GM12878 (cell line): Measurements from ENCODE around the gene DLG2. TPM values are rescaled to one million over a fixed set of nuclear protein-coding genes. Genes with fewer than 3 reads are reported as not detected.

Source experiments
- ATAC-seq: fragments of 200-7000 bp; cut with Tn5 transposase; 3 replicates; pipeline ENCODE4 v1.9.1; 2020; ENCODE audit warnings: mild to moderate bottlenecking, moderate library complexity
- BruUV-seq: library from RNA; stranded (reverse); fragments of 400-500 nt; replicated peaks from 2 replicates; lab custom pipeline; 2021; lab: Mats Ljungman, UMichigan
- CTCF ChIA-PET: fragments of 300-600 bp; sonication (Branson Sonifier 250); formaldehyde crosslinking; extraction: SDS; loops from one replicate; lab custom pipeline; 2021; ENCODE audit warnings: inconsistent platforms; lab: Yijun Ruan, JAX
- POLR2A ChIA-PET: fragments of 350-600 bp; formaldehyde crosslinking; extraction: SDS; loops from one replicate; lab custom pipeline; 2021; ENCODE audit warnings: inconsistent platforms; lab: Charles Lee
- RAD21 ChIA-PET: fragments of 300-600 bp; sonication (Branson Sonifier 250); formaldehyde crosslinking; loops from one replicate; lab custom pipeline; 2023; ENCODE audit warnings: antibody characterized with exemption; ENCODE audit not compliant: unreplicated experiment; lab: Charles Lee
- SMC1A ChIA-PET: fragments of 300-600 bp; sonication (Branson Sonifier 250); formaldehyde crosslinking; loops from one replicate; lab custom pipeline; 2023; ENCODE audit not compliant: unreplicated experiment, uncharacterized antibody; lab: Charles Lee
- DNase-seq: peaks from one replicate; pipeline ENCODE4 v3.0.0-alpha.2; 2011; ENCODE audit warnings: low read depth, low spot score
- FAIRE-seq: peaks from 3 replicates; lab custom pipeline; 2011; peaks lifted over from hg19 to GRCh38; lab: Jason Lieb, UNC
- H2AFZ ChIP-seq: 2 replicates; pipeline ENCODE4 v1.6.0; 2011; ENCODE audit warnings: low read depth, low read length, control low read depth; ENCODE audit not compliant: control insufficient read depth
- H3K27ac ChIP-seq: 2 replicates; pipeline ENCODE4 v1.5.1; 2011; ENCODE audit warnings: control low read depth; ENCODE audit not compliant: control insufficient read depth, insufficient read depth
- H3K27me3 ChIP-seq, 2 experiments: replicated peaks in 1 of 2; 2 replicates each; pipeline versions ENCODE4 v1.6.0 to v1.6.1; 2011; ENCODE audit warnings: low read length in 1 of 2; ENCODE audit not compliant: control insufficient read depth in 2 of 2, insufficient read depth in 2 of 2
- H3K36me3 ChIP-seq, 2 experiments: 2 replicates each; pipeline ENCODE4 v1.5.1; 2011; ENCODE audit warnings: low read length in 1 of 2; ENCODE audit not compliant: control insufficient read depth in 2 of 2, insufficient read depth in 2 of 2
- H3K4me1 ChIP-seq: 2 replicates; pipeline ENCODE4 v1.6.1; 2011; ENCODE audit warnings: mild to moderate bottlenecking, low read length, moderate library complexity, mixed read lengths; ENCODE audit not compliant: control insufficient read depth, insufficient read depth
- H3K4me2 ChIP-seq: 2 replicates; pipeline ENCODE4 v1.6.0; 2011; ENCODE audit warnings: control low read depth; ENCODE audit not compliant: control insufficient read depth, insufficient read depth
- H3K4me3 ChIP-seq: fragments of 200-600 bp; sonication (generic); 2 replicates; pipeline ENCODE4 v1.5.1; 2016
- H3K79me2 ChIP-seq: 2 replicates; pipeline ENCODE4 v1.6.0; 2011; ENCODE audit warnings: low read length; ENCODE audit not compliant: control insufficient read depth, insufficient read depth
- H3K9ac ChIP-seq: 2 replicates; pipeline ENCODE4 v1.8.0; 2011; ENCODE audit warnings: low read length, control low read depth, mixed read lengths; ENCODE audit not compliant: control insufficient read depth, insufficient read depth
- H3K9me3 ChIP-seq: replicated peaks from 3 replicates; pipeline ENCODE4 v1.5.1; 2011; ENCODE audit warnings: mild to moderate bottlenecking, low read length; ENCODE audit not compliant: control insufficient read depth, insufficient read depth
- H4K20me1 ChIP-seq: 2 replicates; pipeline ENCODE4 v1.6.0; 2011; ENCODE audit not compliant: control insufficient read depth, insufficient read depth
- ASH2L ChIP-seq: fragments of 300-600, 200-600 bp; sonication (generic); IDR thresholded peaks from 2 replicates; pipeline ENCODE4 v1.6.1; 2017; ENCODE audit warnings: low read depth, mild to moderate bottlenecking, borderline replicate concordance
- CTCF ChIP-seq, 3 experiments: IDR thresholded peaks in 2 of 3; conservative IDR thresholded peaks in 1 of 3; 2 replicates each; pipeline ENCODE4 v1.5.1; 2011; ENCODE audit warnings: low read depth in 3 of 3, low read length in 3 of 3, mild to moderate bottlenecking in 3 of 3, control low read depth in 2 of 3, moderate library complexity in 2 of 3, inconsistent platforms in 1 of 3, mixed read lengths in 1 of 3; ENCODE audit not compliant: control insufficient read depth in 2 of 3, insufficient read depth in 1 of 3; ENCODE audit errors: extremely low read depth in 1 of 3
- ESRRA ChIP-seq: IDR thresholded peaks from 2 replicates; pipeline ENCODE4 v1.6.1; 2012; ENCODE audit warnings: mild to moderate bottlenecking, low read length, improper control_type of control experiment
- MAX ChIP-seq: IDR thresholded peaks from 2 replicates; pipeline ENCODE4 v1.6.1; 2012; ENCODE audit warnings: low read depth, low read length, improper control_type of control experiment
- NFXL1 ChIP-seq: fragments of 450-650 bp; IDR thresholded peaks from 2 replicates; pipeline ENCODE4 v1.6.1; 2017; ENCODE audit warnings: antibody characterized with exemption, mild to moderate bottlenecking, borderline replicate concordance
- NR2C2 ChIP-seq: IDR thresholded peaks from 2 replicates; pipeline ENCODE4 v1.6.1; 2011; ENCODE audit warnings: borderline replicate concordance, low read depth; ENCODE audit not compliant: control insufficient read depth, insufficient read length
- PBX3 ChIP-seq: IDR thresholded peaks from 2 replicates; pipeline ENCODE4 v1.6.1; 2011; ENCODE audit warnings: mild to moderate bottlenecking, low read depth, low read length, moderate library complexity; ENCODE audit not compliant: insufficient replicate concordance
- PRDM15 ChIP-seq: fragments of 450-650 bp; formaldehyde crosslinking; IDR thresholded peaks from 2 replicates; pipeline ENCODE4 v1.4.0; 2020; ENCODE audit warnings: mild to moderate bottlenecking, moderate library complexity
- SREBF1 ChIP-seq: IDR thresholded peaks from 2 replicates; pipeline ENCODE4 v1.6.1; 2012; ENCODE audit warnings: mild to moderate bottlenecking, low read length
- SREBF2 ChIP-seq: IDR thresholded peaks from 2 replicates; pipeline ENCODE4 v1.6.1; 2012; ENCODE audit warnings: mild to moderate bottlenecking, low read length
- YY1 ChIP-seq: IDR thresholded peaks from 2 replicates; pipeline ENCODE4 v1.6.1; 2011; ENCODE audit warnings: low read depth, mild to moderate bottlenecking, low read length
- ZSCAN29 ChIP-seq: fragments of 450-650 bp; IDR thresholded peaks from 2 replicates; pipeline ENCODE4 v1.6.1; 2017; ENCODE audit warnings: mild to moderate bottlenecking, moderate library complexity
- WGBS: methylation state at CpG from one replicate; pipeline ENCODE4 v1.1.6; 2016; ENCODE audit warnings: low lambda C conversion rate; ENCODE audit not compliant: insufficient replicate concordance, insufficient coverage; ENCODE audit errors: missing lambda C conversion rate; 5-methylcytosine and 5-hydroxymethylcytosine counted together
- in situ Hi-C: fragments of 300-500 bp; cut with MboI; formaldehyde crosslinking; loops from 9 replicates; pipeline ENCODE4 v1.14.3; 2018; ENCODE audit warnings: mixed read lengths
- intact Hi-C: fragments of 100-400 bp; cut with micrococcal nuclease; formaldehyde crosslinking; loops from one replicate; pipeline ENCODE4 v1.14.2; 2022; ENCODE audit not compliant: unreplicated experiment
- polyA plus RNA-seq, 11 experiments: library from polyadenylated mRNA; depleted of rRNA in 4 of 11; unstranded in 6 of 11; stranded (reverse) in 5 of 11; fragments of >200 nt; fragmentation: Nextera tagmentation in 4 of 11; fragmentation: Illumina TruSeq in 1 of 11; extraction: Ambion mirVana in 4 of 11; extraction: Trizol in 1 of 11; gene quantifications; 1 replicate in 1 of 11; 2 replicates in 10 of 11; pipeline versions ENCODE4 v1.2.1 to v1.2.3, GENCODE V29; 2011 to 2016; ENCODE audit warnings: inconsistent platforms in 2 of 11, missing spikeins in 2 of 11, low read depth in 1 of 11
- total RNA-seq, 4 experiments: library from RNA; depleted of rRNA in 3 of 4; stranded (reverse); fragments of >200 nt in 3 of 4; fragmentation: Illumina TruSeq in 1 of 4; extraction: Trizol in 1 of 4; gene quantifications; 2 replicates each; pipeline versions ENCODE4 v1.2.1 to v1.2.3, GENCODE V29; 2013 to 2021

DLG2 gene
- total and polyA plus RNA-seq, 10 of the 15 experiments (the other 5 are each of a cell fraction or from before 2014, with no cell fraction given): 0.09 to 0.98 (median 0.35) TPM

GRCh38 chr11:84247926-84248325 is 1379.2 kb downstream of the DLG2 start (continued):
- TF ChIP-seq CTCF (IDR thresholded peaks at IDR 0.05 in 2 of 3, conservative IDR thresholded peaks at IDR 0.05 in 1 of 3; ENCODE audit: control insufficient read depth in 2 of 3, extremely low read depth in 1 of 3, insufficient read depth in 1 of 3, low read depth in 3 of 3, low read length in 3 of 3): no peak

GRCh38 chr11:84247129-84247528 is 1380.0 kb downstream of the DLG2 start:
- no peaks in the 10 kb centered on the region for H3K9me3 ChIP-seq
- no peak overlapping the region for H2AFZ ChIP-seq
- CTCF ChIA-PET: no interaction called here
- no peak overlapping the region for H3K27ac ChIP-seq
- DNase-seq: no peak
- peaks cover 6% of the 10 kb centered on the region for H3K4me1 ChIP-seq
- H4K20me1 ChIP-seq: no peaks in the 10 kb centered on the region
- ATAC-seq: no peak
- RAD21 ChIA-PET: no interaction called here
- SMC1A ChIA-PET: no interaction called here
- 85% methylated on average over 1 of the region's 1 CpG for WGBS
- POLR2A ChIA-PET: no interaction called here
- no TSS peak for BruUV-seq
- no peak for FAIRE-seq
- H3K4me2 ChIP-seq: no peak overlapping the region
- intact Hi-C loops: no loop called here
- H3K36me3 ChIP-seq: no peaks in the 10 kb centered on the region
- no peak overlapping the region for H3K4me3 ChIP-seq
- in situ Hi-C loops: no loop called here
- no peaks in the 10 kb centered on the region for H3K27me3 ChIP-seq
- H3K79me2 ChIP-seq: no peaks in the 10 kb centered on the region
- H3K9ac ChIP-seq: no peak overlapping the region
- TF ChIP-seq YY1 (no peak), SREBF1 (no peak), NR2C2 (no peak), MAX (no peak), PRDM15 (CRISPR knock-in tag) (no peak), ZSCAN29 (no peak), ESRRA (no peak), NFXL1 (no peak), SREBF2 (no peak), ASH2L (no peak), PBX3 (no peak)
